ENCODE measurements around the gene TRPV6. TPM values are rescaled to one million over a fixed set of nuclear protein-coding genes. Genes with fewer than 3 reads are reported as not detected.

The TRPV6 gene
- polyA plus RNA-seq, 1 donor (not counting 4 experiments of a cell fraction or from before 2014, with no cell fraction given): 1.5 TPM

GRCh38 chr7:142854372-142855113 is 31.0 kb downstream of the TRPV6 start, which contains the start of gene EPHB6:
Gene EPHB6 (plus strand): TSS chr7:142855076. CDS start chr7:142863228, 8,152 bp downstream.
- peak within 1 kb of the TSS; percentile 3 for H3K27ac ChIP-seq (ENCODE audit: control insufficient read depth, insufficient read depth, low read length)
- TF ChIP-seq EZH2 (IDR thresholded peaks at IDR 0.05; ENCODE audit: low read length): no peak
- TF ChIP-seq CTCF (optimal IDR thresholded peaks at IDR 0.05 in 1 of 3, IDR thresholded peaks at IDR 0.05 in 1 of 3, conservative IDR thresholded peaks at IDR 0.05 in 1 of 3; ENCODE audit: extremely low read depth in 1 of 3, insufficient read depth in 2 of 3, low read length in 3 of 3): no peak

DNA sequence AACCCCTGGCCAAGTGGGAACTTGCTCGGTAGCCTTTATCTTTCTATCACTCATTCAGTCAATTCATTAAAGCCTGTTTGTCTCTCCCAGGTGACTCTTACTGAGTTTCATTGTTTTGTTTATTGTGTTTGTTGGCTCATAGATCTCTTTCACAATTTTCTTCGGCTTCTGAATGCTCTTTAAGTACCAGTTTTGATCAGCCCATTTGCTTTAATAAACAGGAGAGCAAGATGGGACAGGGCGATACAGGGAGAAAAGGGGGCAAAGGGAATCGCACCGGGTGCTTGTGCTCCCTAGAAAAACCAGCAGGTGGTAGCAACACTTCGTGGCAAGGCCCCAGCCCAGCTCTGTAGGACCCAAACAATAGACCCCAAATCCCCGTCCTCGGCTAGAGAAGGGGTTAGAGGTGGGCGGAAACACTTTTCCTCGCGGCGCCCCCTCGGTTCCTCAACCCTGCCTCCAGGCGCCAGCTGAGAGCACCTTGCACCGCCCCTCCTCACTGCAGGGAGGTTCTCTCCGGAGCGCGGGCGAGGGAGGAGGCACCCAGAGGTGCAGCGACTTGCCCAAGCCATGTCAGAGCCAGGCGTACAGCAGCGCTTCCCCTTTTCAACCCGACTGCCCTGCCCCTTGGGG is 31.7 kb downstream of the TRPV6 start:
- peak overlapping the region; percentile 3 for H3K27ac ChIP-seq (ENCODE audit: control insufficient read depth, insufficient read depth, low read length)
- DNase-seq (ENCODE audit: low read depth, low spot score): no peak

More at GRCh38 chr7:142854372-142855113, 31.0 kb downstream of the TRPV6 start, which contains the start of gene EPHB6:
- dilution Hi-C loops (cut with MboI; ENCODE audit: extremely low pct_ligation_motif_present, low sequenced_read_pairs): no loop called here
- peak within 1 kb of the TSS; percentile 92 for H2AFZ ChIP-seq (ENCODE audit: control insufficient read depth, low read length)
- H3K9me3 ChIP-seq (ENCODE audit: control insufficient read depth, low read depth, low read length): no peaks in the 10 kb centered on the region
- H3K9ac ChIP-seq (ENCODE audit: control insufficient read depth, extremely low read depth, insufficient read depth, low read length): peak within 1 kb of the TSS; percentile 61
- no peak for FAIRE-seq
- peaks cover 14% of the 10 kb centered on the region for H3K4me1 ChIP-seq (ENCODE audit: control insufficient read depth, extremely low read depth, insufficient read depth, low read length)
- no peaks in the 10 kb centered on the region for H3K9me1 ChIP-seq (ENCODE audit: control insufficient read depth, extremely low read depth, insufficient read depth, low read length)
- peak within 1 kb of the TSS; percentile 45 to 82 (median 76) for H3K4me3 ChIP-seq (ENCODE audit: control insufficient read depth in 2 of 3, extremely low read depth in 1 of 3, insufficient read depth in 2 of 3, low read depth in 1 of 3, low read length in 3 of 3)
- no peak for DNase-seq (ENCODE audit: low read depth, low spot score)
- peaks cover 10% of the 10 kb centered on the region for H3K27me3 ChIP-seq (ENCODE audit: control insufficient read depth, extremely low read depth, insufficient read depth, low read length)
- no peaks in the 10 kb centered on the region for H3K36me3 ChIP-seq (ENCODE audit: control insufficient read depth in 2 of 2, extremely low read depth in 1 of 2, insufficient read depth in 2 of 2, low read length in 2 of 2)
- peak within 1 kb of the TSS; percentile 93 for H3K4me2 ChIP-seq (ENCODE audit: control insufficient read depth, extremely low read depth, insufficient read depth, low read depth, low read length)
- H4K20me1 ChIP-seq (ENCODE audit: control insufficient read depth, extremely low read depth, insufficient read depth, low read length): no peaks in the 10 kb centered on the region
- no peaks in the 10 kb centered on the region for H3K79me2 ChIP-seq (ENCODE audit: control insufficient read depth, insufficient read depth, low read length)

More for the DNA sequence above, 31.7 kb downstream of the TRPV6 start:
- dilution Hi-C loops (cut with MboI; ENCODE audit: extremely low pct_ligation_motif_present, low sequenced_read_pairs): no loop called here
- H3K4me3 ChIP-seq (ENCODE audit: control insufficient read depth in 2 of 3, extremely low read depth in 1 of 3, insufficient read depth in 2 of 3, low read depth in 1 of 3, low read length in 3 of 3): peak overlapping the region; percentile 45 to 82 (median 76)
- no peaks in the 10 kb centered on the region for H3K79me2 ChIP-seq (ENCODE audit: control insufficient read depth, insufficient read depth, low read length)
- no peaks in the 10 kb centered on the region for H3K9me1 ChIP-seq (ENCODE audit: control insufficient read depth, extremely low read depth, insufficient read depth, low read length)
- peaks cover 14% of the 10 kb centered on the region for H3K4me1 ChIP-seq (ENCODE audit: control insufficient read depth, extremely low read depth, insufficient read depth, low read length)
- peak; percentile 53 for FAIRE-seq
- no peaks in the 10 kb centered on the region for H3K36me3 ChIP-seq (ENCODE audit: control insufficient read depth in 2 of 2, extremely low read depth in 1 of 2, insufficient read depth in 2 of 2, low read length in 2 of 2)
- H3K9ac ChIP-seq (ENCODE audit: control insufficient read depth, extremely low read depth, insufficient read depth, low read length): peak overlapping the region; percentile 61
- no peaks in the 10 kb centered on the region for H4K20me1 ChIP-seq (ENCODE audit: control insufficient read depth, extremely low read depth, insufficient read depth, low read length)
- H3K9me3 ChIP-seq (ENCODE audit: control insufficient read depth, low read depth, low read length): no peaks in the 10 kb centered on the region
- H3K4me2 ChIP-seq (ENCODE audit: control insufficient read depth, extremely low read depth, insufficient read depth, low read depth, low read length): peak overlapping the region; percentile 93
- TF ChIP-seq EZH2 (IDR thresholded peaks at IDR 0.05; ENCODE audit: low read length) (no peak), CTCF (optimal IDR thresholded peaks at IDR 0.05 in 1 of 3, IDR thresholded peaks at IDR 0.05 in 1 of 3, conservative IDR thresholded peaks at IDR 0.05 in 1 of 3; ENCODE audit: extremely low read depth in 1 of 3, insufficient read depth in 2 of 3, low read length in 3 of 3) (peak; percentile 70 to 84 (median 78))
- peaks cover 10% of the 10 kb centered on the region for H3K27me3 ChIP-seq (ENCODE audit: control insufficient read depth, extremely low read depth, insufficient read depth, low read length)
- peak overlapping the region; percentile 92 for H2AFZ ChIP-seq (ENCODE audit: control insufficient read depth, low read length)
